ENCODE data around the gene GNA15.

Gene GNA15

GRCh38 chr19:3175781-3176714 lies 40.2 kb downstream of the GNA15 start:
- Histone ChIP-seq H2BK5ac (ENCODE audit: low read length) (no peak overlapping the region), H3K23ac (ENCODE audit: low read depth, low read length, poor library complexity) (no peak overlapping the region), H3K4me1 (ENCODE audit: control insufficient read depth in 2 of 2, insufficient read depth in 1 of 2, low read depth in 1 of 2, low read length in 2 of 2) (no peaks in the 10 kb centered on the region), H3K27ac (replicated peaks; ENCODE audit: low read length) (no peak overlapping the region), H2BK120ac (ENCODE audit: low read depth, low read length) (no peak overlapping the region), H3K4ac (ENCODE audit: low read length) (no peak overlapping the region), H2AFZ (ENCODE audit: low read length) (no peak overlapping the region), H3K27me3 (ENCODE audit: control insufficient read depth in 3 of 3, insufficient read depth in 3 of 3, low read depth in 1 of 3, low read length in 3 of 3) (no peaks in the 10 kb centered on the region), H3K36me3 (replicated peaks in 1 of 2; ENCODE audit: control insufficient read depth in 2 of 2, insufficient read depth in 2 of 2, low read length in 2 of 2) (no peaks in the 10 kb centered on the region), H3K4me2 (ENCODE audit: insufficient read depth, low read length, poor library complexity, severe bottlenecking) (no peak overlapping the region), H2AK5ac (ENCODE audit: low read depth, low read length) (peak overlapping the region; percentile 84), H3K4me3 (ENCODE audit: low read length in 2 of 2) (no peak overlapping the region), H3K18ac (ENCODE audit: low read length) (no peak overlapping the region), H4K91ac (ENCODE audit: low read depth, low read length, poor library complexity) (no peak overlapping the region), H3K9me3 (replicated peaks in 1 of 2; ENCODE audit: control insufficient read depth in 2 of 2, insufficient read depth in 1 of 2, low read depth in 1 of 2, low read length in 2 of 2) (no peaks in the 10 kb centered on the region), H3K9ac (ENCODE audit: low read depth, low read length, poor library complexity) (no peak overlapping the region), H4K8ac (ENCODE audit: low read depth, low read length) (no peak overlapping the region), H2BK12ac (ENCODE audit: low read length) (no peak overlapping the region), H2BK15ac (ENCODE audit: low read length) (peak overlapping the region; percentile 85), H3K14ac (ENCODE audit: low read length) (no peak overlapping the region), H3K79me1 (ENCODE audit: low read depth, low read length) (no peaks in the 10 kb centered on the region)
- no CpG with 5 or more reads among the region's 17 CpGs for WGBS, 2 donors (ENCODE audit: extremely low coverage in 2 of 2, insufficient read length in 2 of 2, insufficient replicate concordance in 1 of 2)
- DNase-seq (ENCODE audit: low spot score), result no peak

DNA sequence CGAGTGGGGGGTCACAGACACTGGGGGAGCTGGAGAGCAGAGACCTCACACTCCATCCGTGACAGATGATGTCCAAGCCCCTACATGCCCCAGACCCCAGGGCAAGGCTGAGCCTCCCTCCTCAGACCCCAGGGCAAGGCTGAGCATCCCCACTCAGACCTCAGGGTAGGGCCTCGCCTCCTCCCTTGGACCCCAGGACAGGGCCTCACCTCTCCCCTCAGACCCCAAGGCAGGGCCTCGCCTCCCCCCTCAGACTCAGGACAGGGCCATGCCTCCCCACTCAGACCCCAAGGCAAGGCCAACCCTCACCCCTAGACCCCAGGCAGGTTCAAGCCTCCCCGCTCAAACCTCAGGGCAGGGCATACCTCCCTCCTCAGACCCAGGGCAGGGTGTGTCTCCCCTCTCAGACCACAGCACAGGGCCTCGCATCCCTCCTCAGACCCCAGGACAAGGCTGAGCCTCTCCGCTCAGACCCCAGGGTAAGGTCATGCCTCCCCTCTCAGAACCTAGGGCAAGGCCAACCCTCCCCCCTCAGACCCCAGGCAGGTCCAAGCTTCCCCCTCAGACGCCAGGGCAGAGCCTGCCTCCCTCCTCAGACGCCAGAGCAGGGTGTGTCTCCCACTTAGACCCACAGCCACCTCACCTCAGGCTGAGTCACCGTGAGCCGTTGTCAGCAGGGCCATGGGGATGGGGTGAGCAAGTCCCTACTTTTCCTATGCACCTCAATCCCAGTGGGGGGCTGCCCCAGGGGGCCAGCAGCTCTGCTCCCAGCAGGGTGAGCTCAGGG lies 41.1 kb downstream of the GNA15 start:
- peak overlapping the region; percentile 6 for H4K8ac ChIP-seq (ENCODE audit: low read depth, low read length)
- no peak for DNase-seq (ENCODE audit: low spot score)
- peak overlapping the region; percentile 84 for H2AK5ac ChIP-seq (ENCODE audit: low read depth, low read length)
- peak overlapping the region; percentile 84 for H3K18ac ChIP-seq (ENCODE audit: low read length)
- no peak overlapping the region for H3K4me3 ChIP-seq (ENCODE audit: low read length in 2 of 2)
- H3K27me3 ChIP-seq (ENCODE audit: control insufficient read depth in 3 of 3, insufficient read depth in 3 of 3, low read depth in 1 of 3, low read length in 3 of 3), result no peaks in the 10 kb centered on the region
- no peaks in the 10 kb centered on the region for H3K9me3 ChIP-seq (replicated peaks in 1 of 2; ENCODE audit: control insufficient read depth in 2 of 2, insufficient read depth in 1 of 2, low read depth in 1 of 2, low read length in 2 of 2)
- no peaks in the 10 kb centered on the region for H3K79me1 ChIP-seq (ENCODE audit: low read depth, low read length)
- H3K14ac ChIP-seq (ENCODE audit: low read length), result no peak overlapping the region
- H2BK12ac ChIP-seq (ENCODE audit: low read length), result peak overlapping the region; percentile 41
- no peaks in the 10 kb centered on the region for H3K4me1 ChIP-seq (ENCODE audit: control insufficient read depth in 2 of 2, insufficient read depth in 1 of 2, low read depth in 1 of 2, low read length in 2 of 2)
- H3K27ac ChIP-seq (replicated peaks; ENCODE audit: low read length), result no peak overlapping the region
- H3K9ac ChIP-seq (ENCODE audit: low read depth, low read length, poor library complexity), result peak overlapping the region; percentile 12
- WGBS, 2 donors (ENCODE audit: extremely low coverage in 2 of 2, insufficient read length in 2 of 2, insufficient replicate concordance in 1 of 2), result no CpG with 5 or more reads among the region's 11 CpGs
- peak overlapping the region; percentile 85 for H2BK15ac ChIP-seq (ENCODE audit: low read length)
- peak overlapping the region; percentile 53 for H4K91ac ChIP-seq (ENCODE audit: low read depth, low read length, poor library complexity)
- no peak overlapping the region for H2AFZ ChIP-seq (ENCODE audit: low read length)
- peak overlapping the region; percentile 93 for H2BK120ac ChIP-seq (ENCODE audit: low read depth, low read length)
- H2BK5ac ChIP-seq (ENCODE audit: low read length), result peak overlapping the region; percentile 75
- no peak overlapping the region for H3K4me2 ChIP-seq (ENCODE audit: insufficient read depth, low read length, poor library complexity, severe bottlenecking)
- no peaks in the 10 kb centered on the region for H3K36me3 ChIP-seq (replicated peaks in 1 of 2; ENCODE audit: control insufficient read depth in 2 of 2, insufficient read depth in 2 of 2, low read length in 2 of 2)
- peak overlapping the region; percentile 89 for H3K23ac ChIP-seq (ENCODE audit: low read depth, low read length, poor library complexity)
- H3K4ac ChIP-seq (ENCODE audit: low read length), result no peak overlapping the region

DNA sequence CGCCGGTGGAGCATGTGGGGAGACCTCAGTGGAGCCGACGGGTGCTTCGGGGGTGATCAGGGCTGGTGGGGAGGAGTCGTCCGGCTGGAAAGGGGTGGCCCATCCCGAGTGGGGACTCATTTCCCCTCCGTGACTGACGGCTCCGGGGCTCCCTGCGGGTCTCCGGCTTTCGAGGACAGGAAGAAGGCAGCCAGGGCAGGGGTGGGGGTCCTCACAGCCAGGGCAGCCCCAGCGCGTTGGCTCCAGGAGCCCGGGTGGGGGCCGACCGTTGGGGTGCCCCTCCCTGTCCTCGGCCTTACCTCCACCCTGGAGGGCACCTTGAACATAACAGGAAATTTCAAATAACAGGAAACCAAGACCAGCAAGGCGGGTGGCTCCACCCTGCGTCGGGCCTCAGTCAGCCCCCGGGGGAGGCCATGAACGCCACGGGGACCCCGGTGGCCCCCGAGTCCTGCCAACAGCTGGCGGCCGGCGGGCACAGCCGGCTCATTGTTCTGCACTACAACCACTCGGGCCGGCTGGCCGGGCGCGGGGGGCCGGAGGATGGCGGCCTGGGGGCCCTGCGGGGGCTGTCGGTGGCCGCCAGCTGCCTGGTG lies 42.6 kb downstream of the GNA15 start, which contains the start of gene S1PR4:
Gene S1PR4, plus strand, starts transcription at position 393 of the 596 bp plus-strand sequence. Its CDS starts 24 bp downstream, at position 417.
- H3K14ac ChIP-seq (ENCODE audit: low read length), result peak within 1 kb of the TSS; percentile 38
- H3K4me1 ChIP-seq (ENCODE audit: control insufficient read depth in 2 of 2, insufficient read depth in 1 of 2, low read depth in 1 of 2, low read length in 2 of 2), result no peaks in the 10 kb centered on the region
- peak within 1 kb of the TSS; percentile 94 for H2BK12ac ChIP-seq (ENCODE audit: low read length)
- H3K23ac ChIP-seq (ENCODE audit: low read depth, low read length, poor library complexity), result peak within 1 kb of the TSS; percentile 52
- no peaks in the 10 kb centered on the region for H3K79me1 ChIP-seq (ENCODE audit: low read depth, low read length)
- no peak within 1 kb of the TSS for H3K4me2 ChIP-seq (ENCODE audit: insufficient read depth, low read length, poor library complexity, severe bottlenecking)
- H2BK5ac ChIP-seq (ENCODE audit: low read length), result peak within 1 kb of the TSS; percentile 13
- peak within 1 kb of the TSS; percentile 22 for H2AFZ ChIP-seq (ENCODE audit: low read length)
- H4K8ac ChIP-seq (ENCODE audit: low read depth, low read length), result peak within 1 kb of the TSS; percentile 65
- H3K18ac ChIP-seq (ENCODE audit: low read length), result peak within 1 kb of the TSS; percentile 17
- no peak for DNase-seq (ENCODE audit: low spot score)
- no CpG with 5 or more reads among the region's 42 CpGs for WGBS, 2 donors (ENCODE audit: extremely low coverage in 2 of 2, insufficient read length in 2 of 2, insufficient replicate concordance in 1 of 2)
- H3K27ac ChIP-seq (replicated peaks; ENCODE audit: low read length), result no peak within 1 kb of the TSS
- H3K9me3 ChIP-seq (replicated peaks in 1 of 2; ENCODE audit: control insufficient read depth in 2 of 2, insufficient read depth in 1 of 2, low read depth in 1 of 2, low read length in 2 of 2), result no peaks in the 10 kb centered on the region
- H3K4ac ChIP-seq (ENCODE audit: low read length), result no peak within 1 kb of the TSS
- H3K27me3 ChIP-seq (ENCODE audit: control insufficient read depth in 3 of 3, insufficient read depth in 3 of 3, low read depth in 1 of 3, low read length in 3 of 3), result no peaks in the 10 kb centered on the region
- no peak within 1 kb of the TSS for H2BK15ac ChIP-seq (ENCODE audit: low read length)
- H2AK5ac ChIP-seq (ENCODE audit: low read depth, low read length), result peak within 1 kb of the TSS; percentile 63
- H4K91ac ChIP-seq (ENCODE audit: low read depth, low read length, poor library complexity), result no peak within 1 kb of the TSS
- no peaks in the 10 kb centered on the region for H3K36me3 ChIP-seq (replicated peaks in 1 of 2; ENCODE audit: control insufficient read depth in 2 of 2, insufficient read depth in 2 of 2, low read length in 2 of 2)
- no peak within 1 kb of the TSS for H2BK120ac ChIP-seq (ENCODE audit: low read depth, low read length)
- no peak within 1 kb of the TSS for H3K9ac ChIP-seq (ENCODE audit: low read depth, low read length, poor library complexity)
- no peak within 1 kb of the TSS for H3K4me3 ChIP-seq (ENCODE audit: low read length in 2 of 2)

All from neuronal stem cell (in vitro differentiated cells).